Measurements from ENCODE around the gene EIF3D. TPM values are rescaled to one million over a fixed set of nuclear protein-coding genes. Genes with fewer than 3 reads are reported as not detected.

The EIF3D gene
- total and polyA plus RNA-seq, 2 of the 4 experiments (the other 2 are of a cell fraction) = 339 to 746 TPM

- peak; percentile 87 for ATAC-seq (ENCODE audit: low read depth)
- no TSS peak for BruUV-seq (replicated peaks)
- no peaks in the 10 kb centered on the region for H3K36me3 ChIP-seq (ENCODE audit: control insufficient read depth, insufficient read depth, low read length)
Measured at GRCh38 chr22:36569999-36570398, 41.0 kb upstream of the EIF3D start.

More at GRCh38 chr22:36569999-36570398, 41.0 kb upstream of the EIF3D start:
- peak overlapping the region in 1 of 2 experiments; percentile 71; a peak in 1 of 4 replicates for H4K8ac ChIP-seq (ENCODE audit: low read depth in 2 of 2, low read length in 2 of 2)
- H3K27ac ChIP-seq (ENCODE audit: insufficient read depth, low read length) = no peak overlapping the region
- no peaks in the 10 kb centered on the region for H3K4me1 ChIP-seq (ENCODE audit: control insufficient read depth, insufficient read depth, low read length)
- H2BK5ac ChIP-seq (ENCODE audit: low read depth, low read length, poor library complexity, severe bottlenecking) = no peak overlapping the region
- ChIA-PET POLR2A (ENCODE audit: unreplicated experiment) (no interaction called here), CTCF (no interaction called here)
- 0 out of 2 replicates have a peak overlapping the region, but pooled peaks have one; percentile 66 for H2BK20ac ChIP-seq (ENCODE audit: low read depth, low read length)
- no peak overlapping the region for H3K4ac ChIP-seq (ENCODE audit: low read depth, low read length)
- dilution Hi-C loops (cut with HindIII; ENCODE audit: low sequenced_read_pairs, unreplicated experiment) (no loop called here), intact Hi-C loops (cut with micrococcal nuclease) (no loop called here), in situ Hi-C loops (cut with MboI; ENCODE audit: low sequenced_read_pairs) (no loop called here)
- H4K5ac ChIP-seq (ENCODE audit: low read depth, low read length) = peak overlapping the region; percentile 83
- H2AFZ ChIP-seq (replicated peaks; ENCODE audit: low read length, poor library complexity) = peak overlapping the region; percentile 72
- no peak overlapping the region for H3K23ac ChIP-seq (ENCODE audit: low read depth, low read length)
- no peak overlapping the region for H3K14ac ChIP-seq (replicated peaks; ENCODE audit: low read depth, low read length)
- H3K27me3 ChIP-seq (ENCODE audit: control insufficient read depth, insufficient read depth, low read length) = peaks cover 20% of the 10 kb centered on the region
- H3K56ac ChIP-seq (ENCODE audit: extremely low read depth, insufficient read depth, low read length) = no peak overlapping the region
- no peak overlapping the region for H3K4me3 ChIP-seq (ENCODE audit: insufficient read depth, low read depth, low read length)
- no peaks in the 10 kb centered on the region; the same call in 1 of the 2 replicates for H3K9me1 ChIP-seq (ENCODE audit: insufficient read depth, low read length)
- H2AK5ac ChIP-seq (ENCODE audit: low read depth, low read length) = no peak overlapping the region
- no peaks in the 10 kb centered on the region for H3K79me1 ChIP-seq (ENCODE audit: low read depth in 1 of 2, low read length in 2 of 2)
- no peaks in the 10 kb centered on the region for H3K9me3 ChIP-seq (ENCODE audit: control insufficient read depth, insufficient read depth, low read length)
- no peak overlapping the region for H4K91ac ChIP-seq (ENCODE audit: insufficient read depth, low read depth, low read length)
- no peak overlapping the region for H3K9ac ChIP-seq (ENCODE audit: low read depth, low read length)
- peak overlapping the region; percentile 25; the same call in 1 of the 2 replicates for H3K18ac ChIP-seq (ENCODE audit: low read depth, low read length)
- H3K4me2 ChIP-seq (ENCODE audit: low read depth, low read length) = no peak overlapping the region
- H2BK120ac ChIP-seq (ENCODE audit: low read depth, low read length) = no peak overlapping the region
- H4K20me1 ChIP-seq (ENCODE audit: insufficient read depth, low read length) = no peaks in the 10 kb centered on the region
- TF ChIP-seq BHLHE40 (IDR thresholded peaks at IDR 0.05; ENCODE audit: low read depth, low read length) = no peak
- TF ChIP-seq RAD21 (IDR thresholded peaks at IDR 0.05; ENCODE audit: low read length) = peak; percentile 26; the same call in 1 of the 2 replicates
- TF ChIP-seq MAFK (IDR thresholded peaks at IDR 0.05; ENCODE audit: low read depth, low read length) = no peak
- TF ChIP-seq CTCF (conservative IDR thresholded peaks at IDR 0.05; ENCODE audit: low read depth, low read length) = peak; percentile 43
- no peak overlapping the region for H2BK15ac ChIP-seq (ENCODE audit: low read depth, low read length)
- 14% methylated on average over 4 of the region's 12 CpGs; no CpG with 5 or more reads in 1 of the 2 experiments for WGBS, 2 experiments (ENCODE audit: extremely low coverage in 2 of 2, insufficient read length in 1 of 2)
- peak; percentile 27 for DNase-seq
- H2AK9ac ChIP-seq (replicated peaks; ENCODE audit: low read depth, low read length, poor library complexity) = peak overlapping the region; percentile 22

Data from IMR-90 (cell line).